OCI-LY1 (cell line): Measurements from ENCODE around the gene ABCA8.

Experiments
- H2AFZ ChIP-seq: fragments of 200-600 bp; sonication (generic), shearing (Covaris generic); 2 replicates; pipeline ENCODE4 v1.6.0; 2014; ENCODE audit warnings: antibody characterized with exemption, mild to moderate bottlenecking, low read length
- H3F3A ChIP-seq: fragments of 200-600 bp; sonication (generic), shearing (Covaris generic); 2 replicates; pipeline ENCODE4 v1.6.0; 2014; ENCODE audit warnings: mild to moderate bottlenecking, antibody characterized with exemption, low read length, moderate library complexity; ENCODE audit not compliant: insufficient read depth
- H3K27ac ChIP-seq: fragments of 200-600 bp; sonication (generic); 2 replicates; pipeline ENCODE4 v1.5.1; 2014; ENCODE audit warnings: low read length, mixed run types, mild to moderate bottlenecking, low read depth; ENCODE audit not compliant: poor library complexity, severe bottlenecking
- H3K27me3 ChIP-seq: fragments of 200-600 bp; sonication (generic); 2 replicates; pipeline ENCODE4 v1.6.0; 2014; ENCODE audit warnings: antibody characterized with exemption, mild to moderate bottlenecking, low read length, moderate library complexity; ENCODE audit not compliant: insufficient read depth
- H3K36me3 ChIP-seq: fragments of 200-600 bp; sonication (generic); 2 replicates; pipeline ENCODE4 v1.6.1; 2014; ENCODE audit warnings: mild to moderate bottlenecking, antibody characterized with exemption, low read length, moderate library complexity, mixed read lengths; ENCODE audit not compliant: insufficient read depth
- H3K4me1 ChIP-seq: fragments of 200-600 bp; sonication (generic); 2 replicates; pipeline ENCODE4 v1.5.1; 2014; ENCODE audit warnings: mild to moderate bottlenecking, low read length, moderate library complexity; ENCODE audit not compliant: insufficient read depth, severe bottlenecking
- H3K4me2 ChIP-seq: fragments of 200-600 bp; sonication (generic), shearing (Covaris generic); 2 replicates; pipeline ENCODE4 v1.6.1; 2014; ENCODE audit warnings: low read length
- H3K4me3 ChIP-seq: fragments of 200-600 bp; sonication (generic); 2 replicates; pipeline ENCODE4 v1.5.1; 2014; ENCODE audit warnings: low read length, low read depth, mild to moderate bottlenecking, mixed read lengths; ENCODE audit not compliant: poor library complexity, severe bottlenecking
- H3K79me2 ChIP-seq: fragments of 200-600 bp; shearing (Covaris generic); 2 replicates; pipeline ENCODE4 v1.6.1; 2016; ENCODE audit warnings: mixed run types, low read length, mixed read lengths; ENCODE audit not compliant: insufficient read depth
- H3K9ac ChIP-seq: fragments of 200-600 bp; sonication (generic), shearing (Covaris generic); 2 replicates; pipeline ENCODE4 v1.6.1; 2014; ENCODE audit warnings: mild to moderate bottlenecking, low read length, mixed read lengths
- H3K9me2 ChIP-seq: fragments of 200-600 bp; sonication (generic), shearing (Covaris generic); 2 replicates; pipeline ENCODE4 v1.6.1; 2014; ENCODE audit warnings: low read depth, mild to moderate bottlenecking, low read length, mixed read lengths
- H3K9me3 ChIP-seq: fragments of 200-600 bp; shearing (Covaris generic); 2 replicates; pipeline ENCODE4 v1.6.1; 2014; ENCODE audit warnings: low read length, mixed read lengths
- H4K20me1 ChIP-seq: fragments of 200-600 bp; sonication (generic), shearing (Covaris generic); 2 replicates; pipeline ENCODE4 v1.6.0; 2016; ENCODE audit warnings: mild to moderate bottlenecking, low read length; ENCODE audit not compliant: insufficient read depth
- EZH2 ChIP-seq: fragments of 200-600 bp; sonication (generic), shearing (Covaris generic); IDR thresholded peaks from 2 replicates; pipeline ENCODE4 v1.8.0; 2017; ENCODE audit warnings: borderline replicate concordance, mixed run types, mild to moderate bottlenecking, antibody characterized with exemption, low read length, moderate library complexity, mixed read lengths
- TF ChIP-seq, protein P1 (sequence below): fragments of 200-600 bp; sonication (generic), shearing (Covaris generic); IDR thresholded peaks from 2 replicates; pipeline ENCODE4 v1.5.1; 2017; ENCODE audit warnings: mild to moderate bottlenecking, antibody characterized with exemption, low read length, moderate library complexity, mixed read lengths

ABCA8 gene

DNA sequence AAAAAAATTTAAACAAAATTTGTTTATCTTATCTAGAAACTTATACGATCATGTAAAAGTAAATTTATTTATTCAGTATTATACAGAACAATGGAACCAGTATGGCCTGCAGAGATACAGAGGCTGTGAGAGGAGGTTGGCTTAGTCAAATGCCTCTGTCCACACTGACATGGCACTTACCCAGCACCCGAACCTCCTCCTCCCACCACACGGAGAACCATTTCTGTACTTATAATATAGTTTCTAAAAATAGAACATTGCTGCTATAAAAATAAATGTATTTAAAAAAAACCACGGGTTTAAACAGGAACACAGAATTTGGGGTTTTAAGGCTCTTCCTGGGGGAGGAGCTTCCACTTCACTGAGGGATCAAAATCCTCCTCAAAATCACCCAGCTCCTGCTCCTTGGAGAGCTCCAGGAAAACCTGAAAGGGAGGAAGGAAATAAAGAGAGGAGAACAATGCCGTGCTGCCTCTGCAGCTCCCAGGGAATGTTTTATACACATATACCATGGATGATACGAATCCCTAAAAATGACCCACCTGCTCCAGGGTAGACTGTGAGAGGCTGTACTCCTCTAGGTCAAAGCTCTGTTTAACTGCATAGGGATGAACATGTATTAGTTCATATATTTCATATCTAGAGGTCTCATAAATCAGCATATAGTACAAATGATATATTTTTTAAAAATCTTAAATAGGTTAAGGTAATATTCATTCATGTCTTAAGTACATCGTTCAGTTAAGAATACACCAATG is 87.3 kb downstream of the ABCA8 start:
- H3K27me3 ChIP-seq: no peaks in the 10 kb centered on the region
- H3K9me2 ChIP-seq: no peaks in the 10 kb centered on the region
- no peaks in the 10 kb centered on the region for H3K36me3 ChIP-seq
- H4K20me1 ChIP-seq: no peaks in the 10 kb centered on the region
- no peaks in the 10 kb centered on the region for H3K79me2 ChIP-seq
- H3K9ac ChIP-seq: no peak overlapping the region
- no peak overlapping the region for H3K4me3 ChIP-seq
- no peaks in the 10 kb centered on the region for H3F3A ChIP-seq
- no peak for TF ChIP-seq EZH2
- TF ChIP-seq, protein P1, sequence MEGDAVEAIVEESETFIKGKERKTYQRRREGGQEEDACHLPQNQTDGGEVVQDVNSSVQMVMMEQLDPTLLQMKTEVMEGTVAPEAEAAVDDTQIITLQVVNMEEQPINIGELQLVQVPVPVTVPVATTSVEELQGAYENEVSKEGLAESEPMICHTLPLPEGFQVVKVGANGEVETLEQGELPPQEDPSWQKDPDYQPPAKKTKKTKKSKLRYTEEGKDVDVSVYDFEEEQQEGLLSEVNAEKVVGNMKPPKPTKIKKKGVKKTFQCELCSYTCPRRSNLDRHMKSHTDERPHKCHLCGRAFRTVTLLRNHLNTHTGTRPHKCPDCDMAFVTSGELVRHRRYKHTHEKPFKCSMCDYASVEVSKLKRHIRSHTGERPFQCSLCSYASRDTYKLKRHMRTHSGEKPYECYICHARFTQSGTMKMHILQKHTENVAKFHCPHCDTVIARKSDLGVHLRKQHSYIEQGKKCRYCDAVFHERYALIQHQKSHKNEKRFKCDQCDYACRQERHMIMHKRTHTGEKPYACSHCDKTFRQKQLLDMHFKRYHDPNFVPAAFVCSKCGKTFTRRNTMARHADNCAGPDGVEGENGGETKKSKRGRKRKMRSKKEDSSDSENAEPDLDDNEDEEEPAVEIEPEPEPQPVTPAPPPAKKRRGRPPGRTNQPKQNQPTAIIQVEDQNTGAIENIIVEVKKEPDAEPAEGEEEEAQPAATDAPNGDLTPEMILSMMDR: no peak
- no peak overlapping the region for H2AFZ ChIP-seq
- H3K4me2 ChIP-seq: no peak overlapping the region
- H3K4me1 ChIP-seq: no peaks in the 10 kb centered on the region
- no peak overlapping the region for H3K27ac ChIP-seq
- no peaks in the 10 kb centered on the region for H3K9me3 ChIP-seq

- Histone ChIP-seq H3K27ac (no peak overlapping the region), H3K36me3 (no peaks in the 10 kb centered on the region), H3K9me2 (no peaks in the 10 kb centered on the region), H2AFZ (no peak overlapping the region), H3K9ac (no peak overlapping the region), H3K27me3 (no peaks in the 10 kb centered on the region), H3K79me2 (no peaks in the 10 kb centered on the region), H4K20me1 (no peaks in the 10 kb centered on the region), H3F3A (no peaks in the 10 kb centered on the region), H3K9me3 (no peaks in the 10 kb centered on the region), H3K4me2 (no peak overlapping the region), H3K4me3 (no peak overlapping the region), H3K4me1 (no peaks in the 10 kb centered on the region)
- TF ChIP-seq, protein P1: no peak
- TF ChIP-seq EZH2: no peak
Measured at GRCh38 chr17:68865584-68865983, 89.6 kb downstream of the ABCA8 start.

GRCh38 chr17:68863091-68863652 is 92.0 kb downstream of the ABCA8 start:
- no peaks in the 10 kb centered on the region for H3K79me2 ChIP-seq
- H3K9me3 ChIP-seq: no peaks in the 10 kb centered on the region
- H3K4me3 ChIP-seq: no peak overlapping the region
- no peak overlapping the region for H3K4me2 ChIP-seq
- TF ChIP-seq, protein P1: no peak
- no peak for TF ChIP-seq EZH2
- H3K9ac ChIP-seq: no peak overlapping the region
- H3K9me2 ChIP-seq: no peaks in the 10 kb centered on the region
- H3F3A ChIP-seq: no peaks in the 10 kb centered on the region
- H2AFZ ChIP-seq: no peak overlapping the region
- no peaks in the 10 kb centered on the region for H4K20me1 ChIP-seq
- no peaks in the 10 kb centered on the region for H3K27me3 ChIP-seq
- no peaks in the 10 kb centered on the region for H3K36me3 ChIP-seq
- no peaks in the 10 kb centered on the region for H3K4me1 ChIP-seq
- H3K27ac ChIP-seq: no peak overlapping the region
